Measurements from ENCODE around the gene IDE.
"Not testable (repeated sequence)": the region's sequence is repeated elsewhere in the genome, so short reads cannot be mapped to it uniquely, and the experiment has no call there.

The IDE gene

GRCh38 chr10:92438220-92438619, 135.7 kb downstream of the IDE start:
- no peak for DNase-seq (ENCODE audit: low read depth)
- in situ Hi-C loops (cut with HindIII; ENCODE audit: low sequenced_read_pairs) = no loop called here
- no peak for TF ChIP-seq CTCF (IDR thresholded peaks at IDR 0.05; ENCODE audit: low read depth, low read length, missing control alignments)
- no peak overlapping the region for H3K4me3 ChIP-seq (ENCODE audit: low read depth, low read length)

- TF ChIP-seq CTCF (IDR thresholded peaks at IDR 0.05; ENCODE audit: low read depth, low read length, missing control alignments) = no peak
- no peak for DNase-seq (ENCODE audit: low read depth)
- in situ Hi-C loops (cut with HindIII; ENCODE audit: low sequenced_read_pairs) = no loop called here
- no peak overlapping the region for H3K4me3 ChIP-seq (ENCODE audit: low read depth, low read length)
These were observed 137.3 kb downstream of the IDE start for GRCh38 chr10:92436611-92437010.

GRCh38 chr10:92436065-92436464, 137.8 kb downstream of the IDE start:
- H3K4me3 ChIP-seq (ENCODE audit: low read depth, low read length); DNase-seq (ENCODE audit: low read depth); in situ Hi-C loops (cut with HindIII; ENCODE audit: low sequenced_read_pairs): not testable (repeated sequence)

- DNase-seq (ENCODE audit: low read depth) = no peak
- in situ Hi-C loops (cut with HindIII; ENCODE audit: low sequenced_read_pairs) = no loop called here
- H3K4me3 ChIP-seq (ENCODE audit: low read depth, low read length) = no peak overlapping the region
- TF ChIP-seq CTCF (IDR thresholded peaks at IDR 0.05; ENCODE audit: low read depth, low read length, missing control alignments) = no peak
These were observed 139.5 kb downstream of the IDE start for GRCh38 chr10:92434385-92434784.

GRCh38 chr10:92432596-92432995, 141.3 kb downstream of the IDE start:
- no peak overlapping the region for H3K4me3 ChIP-seq (ENCODE audit: low read depth, low read length)
- in situ Hi-C loops (cut with HindIII; ENCODE audit: low sequenced_read_pairs) = no loop called here
- TF ChIP-seq CTCF (IDR thresholded peaks at IDR 0.05; ENCODE audit: low read depth, low read length, missing control alignments) = no peak
- no peak for DNase-seq (ENCODE audit: low read depth)

GRCh38 chr10:92430103-92430502, 143.8 kb downstream of the IDE start:
- TF ChIP-seq CTCF (IDR thresholded peaks at IDR 0.05; ENCODE audit: low read depth, low read length, missing control alignments) = no peak
- DNase-seq (ENCODE audit: low read depth) = no peak
- no peak overlapping the region for H3K4me3 ChIP-seq (ENCODE audit: low read depth, low read length)
- in situ Hi-C loops (cut with HindIII; ENCODE audit: low sequenced_read_pairs) = no loop called here

GRCh38 chr10:92421550-92421949, 152.3 kb downstream of the IDE start:
- in situ Hi-C loops (cut with HindIII; ENCODE audit: low sequenced_read_pairs) = loop anchor here (25.0 kb wide), 1 partner anchor 334 kb away; no protein-coding TSS in a partner anchor
- DNase-seq (ENCODE audit: low read depth) = no peak
- H3K4me3 ChIP-seq (ENCODE audit: low read depth, low read length) = no peak overlapping the region
- TF ChIP-seq CTCF (IDR thresholded peaks at IDR 0.05; ENCODE audit: low read depth, low read length, missing control alignments) = no peak

Data from astrocyte of the cerebellum (primary cell).